DOHH2 (cell line): Measurements from ENCODE around the gene RNF224.
"Not testable (repeated sequence)": the region's sequence is repeated elsewhere in the genome, so short reads cannot be mapped to it uniquely, and the experiment has no call there.

Experiments
- CTCF ChIP-seq: fragments of 200-600 bp; sonication (generic); IDR thresholded peaks from one replicate; pipeline ENCODE4 v1.5.1; 2014; ENCODE audit warnings: antibody characterized with exemption, mild to moderate bottlenecking, low read depth, low read length; ENCODE audit not compliant: poor library complexity, severe bottlenecking
- EZH2phosphoT487 ChIP-seq: fragments of 200-600 bp; sonication (generic); IDR thresholded peaks from 2 replicates; pipeline ENCODE4 v1.6.1; 2017; ENCODE audit warnings: borderline replicate concordance, mild to moderate bottlenecking, antibody characterized with exemption, low read length, moderate library complexity, mixed read lengths

GRCh38 chr9:137243266-137243625 lies 15.9 kb downstream of the RNF224 start:
- TF ChIP-seq CTCF, EZH2phosphoT487: not testable (repeated sequence)
